CD1c-positive myeloid dendritic cell (primary cell): ENCODE results near the gene GPR151.

ENCODE experiments used
- DNase-seq: peaks from one replicate; pipeline ENCODE4 v3.0.0-alpha.2; 2016; ENCODE audit errors: extremely low spot score

GPR151 gene

GRCh38 chr5:146520731-146521130 is 4.7 kb upstream of the GPR151 start:
- DNase-seq: no peak

GRCh38 chr5:146519554-146519953 is 3.6 kb upstream of the GPR151 start:
- no peak for DNase-seq

- DNase-seq: no peak
Measured at GRCh38 chr5:146515473-146516150, 378 bp downstream of the GPR151 start.

- no peak for DNase-seq
Measured at GRCh38 chr5:146514575-146514974, 1.4 kb downstream of the GPR151 start.

- DNase-seq: no peak
Measured at GRCh38 chr5:146513462-146513861, 2.5 kb downstream of the GPR151 start.

- DNase-seq: no peak
Measured at GRCh38 chr5:146510559-146511125, 5.3 kb downstream of the GPR151 start.

GRCh38 chr5:146507428-146507827 is 8.6 kb downstream of the GPR151 start:
- DNase-seq: no peak

GRCh38 chr5:146499680-146500079 is 16.3 kb downstream of the GPR151 start:
- DNase-seq: no peak

- no peak for DNase-seq
Measured at GRCh38 chr5:146494656-146495055, 21.3 kb downstream of the GPR151 start.

GRCh38 chr5:146490089-146490843 is 25.7 kb downstream of the GPR151 start:
- DNase-seq: no peak

GRCh38 chr5:146484714-146485391 is 31.1 kb downstream of the GPR151 start:
- no peak for DNase-seq

GRCh38 chr5:146482775-146483174 is 33.2 kb downstream of the GPR151 start:
- DNase-seq: no peak

GRCh38 chr5:146475906-146476305 is 40.1 kb downstream of the GPR151 start:
- DNase-seq: no peak

- DNase-seq: no peak
Measured at GRCh38 chr5:146475190-146475780, 40.7 kb downstream of the GPR151 start.

- peak; percentile 55 for DNase-seq
Measured at GRCh38 chr5:146474065-146474464, 41.9 kb downstream of the GPR151 start.

GRCh38 chr5:146467760-146468159 is 48.2 kb downstream of the GPR151 start:
- DNase-seq: no peak

GRCh38 chr5:146466521-146467349 is 49.3 kb downstream of the GPR151 start:
- DNase-seq: no peak

- DNase-seq: no peak
Measured at GRCh38 chr5:146463446-146463845, 52.5 kb downstream of the GPR151 start.
